GM19240 (cell line): ENCODE results near the gene DLK2.
"Not testable (repeated sequence)": the region's sequence is repeated elsewhere in the genome, so short reads cannot be mapped to it uniquely, and the experiment has no call there.

ENCODE experiments used
- DNase-seq: peaks from one replicate; pipeline ENCODE4 v3.0.0; 2011; ENCODE audit warnings: low spot score; ENCODE audit not compliant: insufficient read length

The DLK2 gene

GRCh38 chr6:43481591-43482236, 26.4 kb upstream of the DLK2 start:
- DNase-seq: no peak

- DNase-seq: no peak
These were observed 25.7 kb upstream of the DLK2 start for GRCh38 chr6:43481075-43481474.

GRCh38 chr6:43478008-43478372, 22.6 kb upstream of the DLK2 start:
- DNase-seq: no peak

GRCh38 chr6:43477235-43478007, 22.1 kb upstream of the DLK2 start, which contains the start of gene TJAP1:
Gene TJAP1 (plus strand): TSS chr6:43477570. CDS start chr6:43499002, 21,432 bp downstream.
- DNase-seq: peak; percentile 90

DNA sequence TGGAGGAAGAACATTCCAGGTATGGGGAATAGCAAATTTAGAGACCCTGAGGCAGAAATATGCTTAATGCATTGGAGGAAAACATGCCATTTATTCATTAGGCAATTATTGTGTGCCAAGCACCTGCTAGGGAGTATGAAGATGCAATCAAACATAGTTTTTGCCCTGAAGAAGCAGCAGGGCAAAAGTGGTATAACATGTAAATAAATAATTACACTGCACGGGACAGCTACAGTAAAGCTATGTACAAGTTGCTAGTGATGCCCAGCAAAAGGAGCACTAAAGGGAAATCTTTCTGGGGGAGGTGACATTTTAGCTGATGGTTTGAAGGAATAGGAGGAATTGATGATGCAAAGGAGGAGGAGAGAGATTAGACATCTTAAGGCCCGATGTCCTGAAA, 21.4 kb upstream of the DLK2 start:
- no peak for DNase-seq

- no peak for DNase-seq
These were observed 20.2 kb upstream of the DLK2 start for GRCh38 chr6:43475516-43475915.

DNA sequence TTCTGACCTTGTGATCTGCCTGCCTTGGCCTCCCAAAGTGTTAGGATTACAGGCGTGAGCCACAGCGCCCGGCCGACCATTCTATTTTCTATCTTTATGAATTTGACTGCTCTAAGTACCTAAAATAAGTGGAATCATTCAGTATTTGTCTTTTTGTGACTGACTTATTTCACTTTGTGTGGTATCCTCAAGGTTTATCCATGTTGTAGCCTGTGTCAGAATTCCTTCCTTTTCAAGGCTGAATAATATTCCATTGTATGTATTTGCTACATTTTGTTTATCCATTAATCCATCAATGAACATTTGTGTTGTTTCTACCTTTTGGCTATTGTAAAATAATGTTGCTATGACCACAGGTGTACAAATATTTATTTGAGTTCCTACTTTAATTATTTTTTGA, 17.2 kb upstream of the DLK2 start:
- DNase-seq: no peak

DNA sequence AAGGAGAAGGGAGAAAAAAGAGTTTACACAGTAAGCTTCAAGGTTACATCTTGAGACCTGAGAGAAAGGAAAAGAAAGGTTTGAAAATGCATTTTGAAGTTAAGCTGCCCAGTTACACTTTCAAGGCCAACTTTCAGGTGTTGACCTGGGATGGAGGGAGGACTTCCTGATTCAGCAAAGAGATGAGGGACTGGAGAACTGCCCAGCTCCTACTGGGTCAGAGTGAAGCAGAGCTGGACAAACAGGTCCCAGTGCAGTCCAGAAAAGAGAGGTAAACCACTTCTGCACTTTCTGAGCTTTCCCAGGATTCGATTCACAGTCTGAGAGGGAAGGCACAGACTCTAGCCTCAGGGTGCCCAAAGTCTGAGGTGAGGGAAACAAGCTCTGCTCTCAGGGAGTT, 16.1 kb upstream of the DLK2 start:
- DNase-seq: no peak

DNA sequence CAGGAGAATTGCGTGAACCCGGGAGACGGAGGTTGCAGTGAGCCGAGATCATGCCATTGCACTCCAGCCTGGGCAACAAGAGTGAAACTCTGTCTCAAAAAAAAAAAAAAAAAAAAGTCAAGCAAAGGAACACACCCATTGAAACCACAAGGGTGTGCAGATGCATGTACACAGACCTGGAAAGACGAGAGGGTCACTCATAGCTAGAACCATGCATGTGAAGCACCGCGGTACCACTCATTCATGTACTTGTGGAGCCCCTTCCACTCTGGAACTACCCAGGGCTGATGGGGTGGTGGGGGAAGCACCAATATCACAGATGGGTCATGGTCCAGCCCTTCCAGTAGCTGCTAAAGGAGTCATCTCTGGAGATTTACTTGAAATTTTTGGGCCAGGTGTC, 14.6 kb upstream of the DLK2 start:
- DNase-seq: no peak

GRCh38 chr6:43468748-43469681, 13.7 kb upstream of the DLK2 start:
- DNase-seq: no peak

GRCh38 chr6:43468240-43468639, 12.9 kb upstream of the DLK2 start:
- DNase-seq: no peak

- no peak for DNase-seq
These were observed 12.4 kb upstream of the DLK2 start for GRCh38 chr6:43467752-43468151.

- DNase-seq: not testable (repeated sequence)
These were observed 11.9 kb upstream of the DLK2 start for GRCh38 chr6:43467265-43467664.

DNA sequence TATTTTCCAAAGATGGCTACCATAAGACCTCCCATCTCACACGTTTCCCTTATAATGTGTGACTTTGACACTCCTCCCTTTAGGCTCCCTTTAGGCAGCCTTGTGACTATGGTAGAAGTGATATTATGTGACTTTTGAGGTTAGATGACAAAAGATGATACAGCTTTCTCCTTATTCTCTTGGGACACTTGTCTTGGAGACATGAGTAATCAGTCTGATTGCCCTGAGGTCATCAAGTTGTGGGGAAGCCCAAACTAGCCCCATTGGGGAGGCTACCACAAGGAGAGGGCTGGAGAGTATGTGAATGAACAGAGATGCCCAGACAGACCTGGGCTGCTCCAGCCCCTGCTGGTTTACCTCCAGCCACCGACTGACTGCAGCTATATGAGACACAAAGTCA, 10.6 kb upstream of the DLK2 start:
- DNase-seq: no peak

DNA sequence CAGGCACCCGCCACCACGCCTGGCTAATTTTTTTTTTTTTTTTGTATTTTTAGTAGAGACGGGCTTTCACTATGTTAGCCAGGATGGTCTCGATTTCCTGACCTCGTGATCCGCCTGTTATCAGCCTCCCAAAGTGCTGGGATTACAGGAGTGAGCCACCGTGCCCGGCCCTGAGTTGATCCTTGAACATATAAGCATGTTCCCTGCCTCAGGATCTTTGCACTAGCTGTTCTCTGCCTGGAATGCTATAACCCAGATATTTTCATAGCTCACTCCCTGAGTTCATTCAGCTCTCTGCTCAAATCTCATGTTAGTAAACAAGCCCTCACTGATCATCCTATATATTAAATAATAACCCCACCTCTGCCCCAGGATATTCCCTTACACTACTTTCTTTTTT, 9.0 kb upstream of the DLK2 start:
- no peak for DNase-seq

DNA sequence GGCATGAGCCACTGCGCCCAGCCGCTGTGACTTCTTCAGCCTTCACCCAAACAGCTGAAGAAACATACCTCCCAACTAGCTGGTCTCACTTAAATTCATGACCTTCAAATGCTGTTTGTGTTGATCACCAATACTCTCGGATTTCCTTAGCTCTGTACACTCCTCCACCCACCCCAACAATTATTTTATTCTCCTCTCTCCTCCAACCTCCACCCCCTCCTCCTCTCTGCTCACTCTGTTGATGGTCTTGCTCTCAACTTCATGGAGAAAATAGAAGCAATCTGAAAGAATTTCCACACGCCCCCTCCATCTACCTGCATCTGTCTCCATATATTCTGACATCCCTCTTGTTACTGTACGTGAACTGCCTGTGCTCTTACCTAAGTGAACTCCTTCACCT, 6.6 kb upstream of the DLK2 start:
- DNase-seq: no peak

- DNase-seq: no peak
These were observed 4.7 kb upstream of the DLK2 start for GRCh38 chr6:43460032-43460431.

GRCh38 chr6:43459535-43459934, 4.2 kb upstream of the DLK2 start:
- no peak for DNase-seq

- not testable (repeated sequence) for DNase-seq
These were observed 2.8 kb upstream of the DLK2 start for GRCh38 chr6:43458154-43458553.

GRCh38 chr6:43457643-43458042, 2.3 kb upstream of the DLK2 start:
- no peak for DNase-seq

- peak; percentile 58 for DNase-seq
These were observed 435 bp downstream of the DLK2 start for GRCh38 chr6:43454696-43455530.
